Fibroblast of mammary gland (primary cell): ENCODE measurements around the gene STX8.

Experiments used
- DNase-seq: peaks from one replicate; pipeline ENCODE4 v3.0.0-alpha.2; 2010; ENCODE audit warnings: low read depth
- H3K4me3 ChIP-seq: 2 replicates; pipeline ENCODE4 v1.5.1; 2011; ENCODE audit warnings: low read depth, mild to moderate bottlenecking, low read length, moderate library complexity; ENCODE audit not compliant: control insufficient read depth
- TF ChIP-seq, protein P1 (sequence below): conservative IDR thresholded peaks from 2 replicates; pipeline ENCODE4 v1.5.1; 2011; ENCODE audit warnings: low read depth, low read length, inconsistent platforms; ENCODE audit not compliant: control insufficient read depth, insufficient read depth

The STX8 gene

DNA sequence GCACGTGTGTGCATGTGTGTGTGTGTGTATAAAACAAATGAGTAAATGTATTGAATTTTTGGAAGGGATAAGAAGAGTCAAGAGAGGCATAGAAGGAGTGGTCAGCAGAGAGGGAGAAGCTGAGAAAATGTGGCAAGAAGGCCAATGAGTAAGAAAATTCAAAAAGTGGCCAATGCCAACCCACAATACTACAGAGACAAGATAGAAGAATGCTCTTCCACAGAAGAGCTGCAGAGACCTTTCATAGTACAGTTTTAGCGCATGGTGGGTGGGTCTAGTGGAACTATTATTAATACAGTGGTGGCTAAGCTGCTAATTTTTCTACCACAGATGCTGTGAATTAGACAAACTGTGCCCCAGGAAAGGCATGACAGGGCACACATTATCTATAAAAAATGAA is 320.8 kb downstream of the STX8 start:
- H3K4me3 ChIP-seq, result no peak overlapping the region
- DNase-seq, result no peak
- TF ChIP-seq, protein P1, sequence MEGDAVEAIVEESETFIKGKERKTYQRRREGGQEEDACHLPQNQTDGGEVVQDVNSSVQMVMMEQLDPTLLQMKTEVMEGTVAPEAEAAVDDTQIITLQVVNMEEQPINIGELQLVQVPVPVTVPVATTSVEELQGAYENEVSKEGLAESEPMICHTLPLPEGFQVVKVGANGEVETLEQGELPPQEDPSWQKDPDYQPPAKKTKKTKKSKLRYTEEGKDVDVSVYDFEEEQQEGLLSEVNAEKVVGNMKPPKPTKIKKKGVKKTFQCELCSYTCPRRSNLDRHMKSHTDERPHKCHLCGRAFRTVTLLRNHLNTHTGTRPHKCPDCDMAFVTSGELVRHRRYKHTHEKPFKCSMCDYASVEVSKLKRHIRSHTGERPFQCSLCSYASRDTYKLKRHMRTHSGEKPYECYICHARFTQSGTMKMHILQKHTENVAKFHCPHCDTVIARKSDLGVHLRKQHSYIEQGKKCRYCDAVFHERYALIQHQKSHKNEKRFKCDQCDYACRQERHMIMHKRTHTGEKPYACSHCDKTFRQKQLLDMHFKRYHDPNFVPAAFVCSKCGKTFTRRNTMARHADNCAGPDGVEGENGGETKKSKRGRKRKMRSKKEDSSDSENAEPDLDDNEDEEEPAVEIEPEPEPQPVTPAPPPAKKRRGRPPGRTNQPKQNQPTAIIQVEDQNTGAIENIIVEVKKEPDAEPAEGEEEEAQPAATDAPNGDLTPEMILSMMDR, result no peak

DNA sequence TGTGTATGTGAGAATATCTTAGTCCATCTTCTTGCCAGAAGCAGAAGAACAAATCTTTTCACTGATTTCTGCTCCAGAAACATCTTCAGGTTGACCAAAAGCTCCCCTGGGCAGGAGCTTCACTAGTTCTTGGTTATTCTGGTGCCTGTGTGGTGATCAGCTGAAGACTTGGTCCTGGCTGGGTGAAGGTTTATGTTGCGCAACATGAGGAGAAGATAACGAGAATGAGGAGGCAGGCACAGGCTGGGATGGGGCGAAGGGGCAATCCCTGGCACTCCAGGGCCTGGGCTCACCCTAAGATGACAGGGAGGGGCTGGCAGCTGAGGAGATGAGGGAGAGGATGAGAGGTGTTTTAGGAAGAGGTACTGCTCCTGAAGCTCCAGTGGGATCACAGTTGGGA is 322.3 kb downstream of the STX8 start:
- DNase-seq, result no peak
- no peak overlapping the region for H3K4me3 ChIP-seq
- TF ChIP-seq, protein P1, result no peak

GRCh38 chr17:9251273-9251672 is 324.3 kb downstream of the STX8 start:
- H3K4me3 ChIP-seq, result no peak overlapping the region
- TF ChIP-seq, protein P1, result no peak
- no peak for DNase-seq

GRCh38 chr17:9249245-9249953 is 326.2 kb downstream of the STX8 start:
- no peak overlapping the region for H3K4me3 ChIP-seq
- TF ChIP-seq, protein P1, result no peak
- DNase-seq, result no peak

GRCh38 chr17:9247401-9247938 is 328.1 kb downstream of the STX8 start:
- DNase-seq, result no peak
- no peak overlapping the region for H3K4me3 ChIP-seq
- TF ChIP-seq, protein P1, result no peak

GRCh38 chr17:9244066-9245052 is 331.3 kb downstream of the STX8 start:
- peak; percentile 75 for DNase-seq
- TF ChIP-seq, protein P1, result no peak
- no peak overlapping the region for H3K4me3 ChIP-seq
